ENCODE results near the gene CCDC28B. TPM values are rescaled to one million over a fixed set of nuclear protein-coding genes. Genes with fewer than 3 reads are reported as not detected.

CCDC28B gene
- polyA plus RNA-seq, 1 donor from 2014 or later, result 176 TPM

- no peak overlapping the region for H2AFZ ChIP-seq (ENCODE audit: low read depth, low read length)
- H3K9me2 ChIP-seq (ENCODE audit: insufficient read depth, low read length), result no peaks in the 10 kb centered on the region
- peak overlapping the region; percentile 86 for H3K4me3 ChIP-seq (ENCODE audit: low read length)
- no peaks in the 10 kb centered on the region for H3K27me3 ChIP-seq (ENCODE audit: insufficient read depth, low read depth, low read length)
- no peaks in the 10 kb centered on the region for H3K36me3 ChIP-seq (ENCODE audit: insufficient read depth, low read length)
- no peaks in the 10 kb centered on the region for H3F3A ChIP-seq (ENCODE audit: insufficient read depth, low read length, poor library complexity, severe bottlenecking)
- H3K9me3 ChIP-seq (ENCODE audit: low read length), result no peaks in the 10 kb centered on the region
- no peaks in the 10 kb centered on the region for H3K79me2 ChIP-seq (replicated peaks; ENCODE audit: insufficient read depth, low read length)
- H4K20me1 ChIP-seq (ENCODE audit: insufficient read depth), result no peaks in the 10 kb centered on the region
- TF ChIP-seq TAF1 (IDR thresholded peaks at IDR 0.05; ENCODE audit: low read depth) (no peak), EP300 (conservative IDR thresholded peaks at IDR 0.05; ENCODE audit: poor library complexity, severe bottlenecking) (no peak), CTCF (IDR thresholded peaks at IDR 0.05; ENCODE audit: poor library complexity, severe bottlenecking) (no peak), EZH2 (IDR thresholded peaks at IDR 0.05; ENCODE audit: borderline replicate concordance, insufficient read depth, low read length, poor library complexity, severe bottlenecking) (no peak), POLR2AphosphoS5 (IDR thresholded peaks at IDR 0.05) (no peak), MXI1 (conservative IDR thresholded peaks at IDR 0.05; ENCODE audit: poor library complexity, severe bottlenecking) (no peak), SMC3 (conservative IDR thresholded peaks at IDR 0.05; ENCODE audit: poor library complexity) (no peak), RAD21 (conservative IDR thresholded peaks at IDR 0.05) (no peak)
- TF ChIP-seq, protein P1, sequence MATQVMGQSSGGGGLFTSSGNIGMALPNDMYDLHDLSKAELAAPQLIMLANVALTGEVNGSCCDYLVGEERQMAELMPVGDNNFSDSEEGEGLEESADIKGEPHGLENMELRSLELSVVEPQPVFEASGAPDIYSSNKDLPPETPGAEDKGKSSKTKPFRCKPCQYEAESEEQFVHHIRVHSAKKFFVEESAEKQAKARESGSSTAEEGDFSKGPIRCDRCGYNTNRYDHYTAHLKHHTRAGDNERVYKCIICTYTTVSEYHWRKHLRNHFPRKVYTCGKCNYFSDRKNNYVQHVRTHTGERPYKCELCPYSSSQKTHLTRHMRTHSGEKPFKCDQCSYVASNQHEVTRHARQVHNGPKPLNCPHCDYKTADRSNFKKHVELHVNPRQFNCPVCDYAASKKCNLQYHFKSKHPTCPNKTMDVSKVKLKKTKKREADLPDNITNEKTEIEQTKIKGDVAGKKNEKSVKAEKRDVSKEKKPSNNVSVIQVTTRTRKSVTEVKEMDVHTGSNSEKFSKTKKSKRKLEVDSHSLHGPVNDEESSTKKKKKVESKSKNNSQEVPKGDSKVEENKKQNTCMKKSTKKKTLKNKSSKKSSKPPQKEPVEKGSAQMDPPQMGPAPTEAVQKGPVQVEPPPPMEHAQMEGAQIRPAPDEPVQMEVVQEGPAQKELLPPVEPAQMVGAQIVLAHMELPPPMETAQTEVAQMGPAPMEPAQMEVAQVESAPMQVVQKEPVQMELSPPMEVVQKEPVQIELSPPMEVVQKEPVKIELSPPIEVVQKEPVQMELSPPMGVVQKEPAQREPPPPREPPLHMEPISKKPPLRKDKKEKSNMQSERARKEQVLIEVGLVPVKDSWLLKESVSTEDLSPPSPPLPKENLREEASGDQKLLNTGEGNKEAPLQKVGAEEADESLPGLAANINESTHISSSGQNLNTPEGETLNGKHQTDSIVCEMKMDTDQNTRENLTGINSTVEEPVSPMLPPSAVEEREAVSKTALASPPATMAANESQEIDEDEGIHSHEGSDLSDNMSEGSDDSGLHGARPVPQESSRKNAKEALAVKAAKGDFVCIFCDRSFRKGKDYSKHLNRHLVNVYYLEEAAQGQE (IDR thresholded peaks at IDR 0.05; ENCODE audit: borderline replicate concordance), result no peak
- peak overlapping the region; percentile 94 for H3K9ac ChIP-seq (ENCODE audit: low read length)
- peak overlapping the region; percentile 93 for H3K4me2 ChIP-seq (ENCODE audit: low read length)
- peak overlapping the region; percentile 98 for H3K27ac ChIP-seq (ENCODE audit: low read length)
Measured at GRCh38 chr1:32198237-32199042, 2.0 kb upstream of the CCDC28B start.

DNA sequence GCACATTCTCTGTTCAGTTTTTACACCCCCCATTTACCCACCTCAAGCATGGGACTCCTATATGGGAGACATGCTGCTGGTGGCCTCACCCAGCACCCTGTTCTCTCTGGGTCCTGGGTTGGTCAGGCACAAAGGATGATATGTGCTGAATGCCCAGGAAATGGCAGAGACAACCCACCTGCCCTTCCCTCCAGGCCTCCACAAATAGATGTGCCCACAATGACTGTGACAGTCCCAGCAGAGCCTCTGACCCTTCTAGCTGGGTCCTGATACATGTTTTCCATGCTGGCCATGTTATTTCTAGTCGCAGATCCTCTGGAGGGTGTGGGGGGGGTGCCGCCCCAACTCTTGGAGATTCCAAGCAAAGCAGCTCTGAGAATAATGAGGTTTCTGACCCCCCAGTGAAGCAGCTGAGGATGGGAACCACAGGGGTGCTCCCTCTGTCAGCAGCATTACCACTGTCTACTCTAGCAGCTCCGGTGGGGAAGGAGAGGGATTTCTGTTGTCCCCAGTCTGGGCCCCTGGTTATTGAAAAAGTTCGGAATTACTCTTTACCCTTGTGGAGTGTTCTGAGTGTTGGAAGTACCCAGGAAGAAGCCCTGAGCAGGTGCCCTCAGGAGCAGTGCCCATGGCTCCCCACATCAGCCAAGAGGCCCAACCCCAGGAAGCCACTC, 1.2 kb upstream of the CCDC28B start:
- H3K9ac ChIP-seq (ENCODE audit: low read length), result peak overlapping the region; percentile 94
- peak overlapping the region; percentile 93 for H3K4me2 ChIP-seq (ENCODE audit: low read length)
- TF ChIP-seq POLR2AphosphoS5 (IDR thresholded peaks at IDR 0.05) (no peak), SMC3 (conservative IDR thresholded peaks at IDR 0.05; ENCODE audit: poor library complexity) (no peak), EZH2 (IDR thresholded peaks at IDR 0.05; ENCODE audit: borderline replicate concordance, insufficient read depth, low read length, poor library complexity, severe bottlenecking) (no peak)
- TF ChIP-seq, protein P1 (IDR thresholded peaks at IDR 0.05; ENCODE audit: borderline replicate concordance), result no peak

More for the DNA sequence above, 1.2 kb upstream of the CCDC28B start:
- Histone ChIP-seq H4K20me1 (ENCODE audit: insufficient read depth) (no peaks in the 10 kb centered on the region), H3K9me3 (ENCODE audit: low read length) (no peaks in the 10 kb centered on the region), H3K27me3 (ENCODE audit: insufficient read depth, low read depth, low read length) (no peaks in the 10 kb centered on the region), H3K27ac (ENCODE audit: low read length) (peak overlapping the region; percentile 98), H2AFZ (ENCODE audit: low read depth, low read length) (no peak overlapping the region), H3K36me3 (ENCODE audit: insufficient read depth, low read length) (no peaks in the 10 kb centered on the region), H3F3A (ENCODE audit: insufficient read depth, low read length, poor library complexity, severe bottlenecking) (no peaks in the 10 kb centered on the region), H3K79me2 (replicated peaks; ENCODE audit: insufficient read depth, low read length) (no peaks in the 10 kb centered on the region), H3K4me3 (ENCODE audit: low read length) (peak overlapping the region; percentile 86), H3K9me2 (ENCODE audit: insufficient read depth, low read length) (no peaks in the 10 kb centered on the region)
